Keratinocyte (primary cell): Measurements from ENCODE around the gene C1orf74. TPM values are rescaled to one million over a fixed set of nuclear protein-coding genes. Genes with fewer than 3 reads are reported as not detected.
"Not testable (repeated sequence)": the region's sequence is repeated elsewhere in the genome, so short reads cannot be mapped to it uniquely, and the experiment has no call there.

Source experiments
- DNase-seq: peaks from one replicate; pipeline ENCODE4 v3.0.0-alpha.2; 2011; ENCODE audit warnings: low read depth, missing footprints, low spot score
- FAIRE-seq: peaks from 2 replicates; lab custom pipeline; 2011; peaks lifted over from hg19 to GRCh38; lab: Jason Lieb, UNC
- H2AFZ ChIP-seq: 2 replicates; pipeline ENCODE4 v1.6.0; 2012; ENCODE audit warnings: low read length, control low read depth, inconsistent platforms; ENCODE audit not compliant: control insufficient read depth
- H3K27ac ChIP-seq: 2 replicates; pipeline ENCODE4 v1.5.1; 2011; ENCODE audit warnings: low read length; ENCODE audit not compliant: control insufficient read depth, insufficient read depth
- H3K27me3 ChIP-seq: 3 replicates; pipeline ENCODE4 v1.6.0; 2011; ENCODE audit warnings: low read length; ENCODE audit not compliant: control insufficient read depth, insufficient read depth; ENCODE audit errors: extremely low read depth
- H3K36me3 ChIP-seq, 2 experiments: 2 replicates in 1 of 2; 3 replicates in 1 of 2; pipeline ENCODE4 v1.5.1; 2011; ENCODE audit warnings: low read length in 2 of 2, mild to moderate bottlenecking in 1 of 2; ENCODE audit not compliant: control insufficient read depth in 2 of 2, insufficient read depth in 2 of 2; ENCODE audit errors: extremely low read depth in 1 of 2
- H3K4me1 ChIP-seq: 3 replicates; pipeline ENCODE4 v1.5.1; 2011; ENCODE audit warnings: low read length; ENCODE audit not compliant: control insufficient read depth, insufficient read depth; ENCODE audit errors: extremely low read depth
- H3K4me2 ChIP-seq: 3 replicates; pipeline ENCODE4 v1.6.0; 2011; ENCODE audit warnings: low read depth, low read length; ENCODE audit not compliant: control insufficient read depth, insufficient read depth; ENCODE audit errors: extremely low read depth
- H3K4me3 ChIP-seq, 3 experiments: fragments of 200-600 bp in 1 of 3; sonication (generic) in 1 of 3; 2 replicates in 2 of 3; 3 replicates in 1 of 3; pipeline ENCODE4 v1.5.1; 2011 to 2016; ENCODE audit warnings: low read length in 3 of 3, mild to moderate bottlenecking in 3 of 3, control low read depth in 2 of 3, inconsistent platforms in 1 of 3, low read depth in 1 of 3, mixed read lengths in 1 of 3, mixed run types in 1 of 3, moderate library complexity in 1 of 3; ENCODE audit not compliant: control insufficient read depth in 2 of 3, insufficient read depth in 2 of 3; ENCODE audit errors: extremely low read depth in 1 of 3
- H3K79me2 ChIP-seq: 2 replicates; pipeline ENCODE4 v1.6.0; 2012; ENCODE audit warnings: low read length; ENCODE audit not compliant: control insufficient read depth, insufficient read depth
- H3K9ac ChIP-seq: 3 replicates; pipeline ENCODE4 v1.6.0; 2011; ENCODE audit warnings: low read length; ENCODE audit not compliant: control insufficient read depth, insufficient read depth; ENCODE audit errors: extremely low read depth
- H3K9me1 ChIP-seq: 3 replicates; pipeline ENCODE4 v1.6.0; 2011; ENCODE audit warnings: low read length; ENCODE audit not compliant: control insufficient read depth, insufficient read depth; ENCODE audit errors: extremely low read depth
- H3K9me3 ChIP-seq: 2 replicates; pipeline ENCODE4 v1.5.1; 2012; ENCODE audit warnings: low read depth, low read length; ENCODE audit not compliant: control insufficient read depth
- H4K20me1 ChIP-seq: 3 replicates; pipeline ENCODE4 v1.6.0; 2011; ENCODE audit warnings: low read length; ENCODE audit not compliant: control insufficient read depth, insufficient read depth; ENCODE audit errors: extremely low read depth
- EZH2 ChIP-seq: IDR thresholded peaks from one replicate; pipeline ENCODE4 v1.6.1; 2012; ENCODE audit warnings: inconsistent platforms, mild to moderate bottlenecking, low read length, moderate library complexity
- dilution Hi-C: fragments of 300-500 bp; cut with MboI; formaldehyde crosslinking; loops from one replicate; pipeline ENCODE4 v1.7.0; 2020; ENCODE audit warnings: low sequenced_read_pairs; ENCODE audit not compliant: extremely low pct_ligation_motif_present
- polyA plus RNA-seq, 5 experiments: library from polyadenylated mRNA; depleted of rRNA in 3 of 5; stranded (reverse) in 3 of 5; stranded (forward) in 1 of 5; unstranded in 1 of 5; fragments of >200 nt; gene quantifications; 1 replicate in 1 of 5; 2 replicates in 3 of 5; 3 replicates in 1 of 5; pipeline versions ENCODE4 v1.2.1 to v1.2.3, GENCODE V29; 2011 to 2012; ENCODE audit warnings: missing spikeins in 2 of 5, low read depth in 1 of 5, low replicate concordance in 1 of 5
- TF ChIP-seq, protein P1 (sequence below), 3 experiments: IDR thresholded peaks in 1 of 3; conservative IDR thresholded peaks in 1 of 3; optimal IDR thresholded peaks in 1 of 3; 2 replicates in 2 of 3; 3 replicates in 1 of 3; pipeline versions ENCODE3 to v1.5.1; 2011; ENCODE audit warnings: low read length in 3 of 3, mild to moderate bottlenecking in 3 of 3, moderate library complexity in 2 of 3, control low read depth in 1 of 3, inconsistent platforms in 1 of 3; ENCODE audit not compliant: insufficient read depth in 2 of 3; ENCODE audit errors: extremely low read depth in 1 of 3

The C1orf74 gene
- polyA plus RNA-seq, 1 donor (not counting 4 experiments of a cell fraction or from before 2014, with no cell fraction given), result 58.1 TPM

DNA sequence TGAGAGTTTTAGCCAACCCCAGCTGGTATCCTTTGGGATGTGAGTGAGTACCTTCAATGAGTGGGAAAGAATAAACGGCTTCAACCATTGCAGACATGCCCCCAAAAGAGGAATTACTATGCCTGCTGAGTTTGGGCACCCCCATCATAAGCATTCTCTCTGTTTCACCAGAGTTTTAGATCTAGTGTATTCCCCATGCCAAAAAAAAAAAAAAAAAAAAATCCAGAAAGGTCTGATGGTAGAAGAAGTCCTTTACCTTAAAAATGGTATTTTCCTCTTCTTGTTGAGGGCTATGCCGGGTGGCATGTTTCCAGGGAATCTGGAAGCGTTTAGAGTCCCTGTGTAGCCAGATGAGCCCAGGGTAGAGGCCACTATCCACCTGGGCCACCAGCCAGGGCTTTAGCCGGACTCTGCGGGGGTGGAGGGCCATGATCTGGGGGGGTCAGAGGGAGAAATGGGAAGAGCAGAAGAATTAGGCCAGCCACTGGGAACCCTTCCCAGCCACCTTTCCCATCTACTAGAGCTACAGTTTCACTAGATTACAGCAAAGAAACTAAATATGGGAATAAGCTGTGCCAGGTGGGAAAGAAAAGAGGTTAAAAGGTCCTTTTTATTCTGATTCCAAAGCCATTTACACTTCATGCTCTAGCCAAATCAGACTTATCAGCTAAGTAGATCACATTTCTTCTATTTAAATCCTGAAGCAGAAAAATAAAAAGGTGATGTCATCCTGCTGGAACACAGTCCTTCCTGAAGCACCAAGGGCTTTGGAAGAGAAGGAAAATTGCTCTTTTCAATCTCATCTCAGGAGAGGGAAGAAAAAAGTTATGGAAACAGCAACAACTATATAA lies 16.9 kb upstream of the C1orf74 start:
- Histone ChIP-seq H3K36me3 (peaks cover 41 to 65% of the 10 kb centered on the region in 2 experiments), H4K20me1 (peaks cover 67% of the 10 kb centered on the region), H3K4me2 (peak overlapping the region; percentile 67), H3K4me3 (peak overlapping the region; percentile 26 to 90 (median 81)), H3K27me3 (no peaks in the 10 kb centered on the region), H3K79me2 (peaks cover 96% of the 10 kb centered on the region), H3K9me1 (peaks cover 2% of the 10 kb centered on the region), H3K4me1 (peaks cover 52% of the 10 kb centered on the region), H3K9ac (peak overlapping the region; percentile 100), H2AFZ (no peak overlapping the region), H3K9me3 (no peaks in the 10 kb centered on the region), H3K27ac (peak overlapping the region; percentile 99)
- TF ChIP-seq, protein P1, sequence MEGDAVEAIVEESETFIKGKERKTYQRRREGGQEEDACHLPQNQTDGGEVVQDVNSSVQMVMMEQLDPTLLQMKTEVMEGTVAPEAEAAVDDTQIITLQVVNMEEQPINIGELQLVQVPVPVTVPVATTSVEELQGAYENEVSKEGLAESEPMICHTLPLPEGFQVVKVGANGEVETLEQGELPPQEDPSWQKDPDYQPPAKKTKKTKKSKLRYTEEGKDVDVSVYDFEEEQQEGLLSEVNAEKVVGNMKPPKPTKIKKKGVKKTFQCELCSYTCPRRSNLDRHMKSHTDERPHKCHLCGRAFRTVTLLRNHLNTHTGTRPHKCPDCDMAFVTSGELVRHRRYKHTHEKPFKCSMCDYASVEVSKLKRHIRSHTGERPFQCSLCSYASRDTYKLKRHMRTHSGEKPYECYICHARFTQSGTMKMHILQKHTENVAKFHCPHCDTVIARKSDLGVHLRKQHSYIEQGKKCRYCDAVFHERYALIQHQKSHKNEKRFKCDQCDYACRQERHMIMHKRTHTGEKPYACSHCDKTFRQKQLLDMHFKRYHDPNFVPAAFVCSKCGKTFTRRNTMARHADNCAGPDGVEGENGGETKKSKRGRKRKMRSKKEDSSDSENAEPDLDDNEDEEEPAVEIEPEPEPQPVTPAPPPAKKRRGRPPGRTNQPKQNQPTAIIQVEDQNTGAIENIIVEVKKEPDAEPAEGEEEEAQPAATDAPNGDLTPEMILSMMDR (optimal IDR thresholded peaks at IDR 0.05 in 1 of 3, IDR thresholded peaks at IDR 0.05 in 1 of 3, conservative IDR thresholded peaks at IDR 0.05 in 1 of 3; ENCODE audit: extremely low read depth in 1 of 3, insufficient read depth in 2 of 3, low read length in 3 of 3), result no peak
- no peak for TF ChIP-seq EZH2
- FAIRE-seq (no peak), DNase-seq (no peak)
- dilution Hi-C loops, result no loop called here

- Histone ChIP-seq H3K4me3 (no peak overlapping the region), H3K27me3 (no peaks in the 10 kb centered on the region), H3K9ac (peak overlapping the region; percentile 30), H3K79me2 (peaks cover 95% of the 10 kb centered on the region), H3K36me3 (peaks cover 41 to 75% of the 10 kb centered on the region in 2 experiments), H3K4me1 (peaks cover 49% of the 10 kb centered on the region), H2AFZ (no peak overlapping the region), H3K9me3 (no peaks in the 10 kb centered on the region), H3K4me2 (peak overlapping the region; percentile 7), H4K20me1 (peaks cover 57% of the 10 kb centered on the region), H3K27ac (peak overlapping the region; percentile 36), H3K9me1 (peaks cover 2% of the 10 kb centered on the region)
- TF ChIP-seq, protein P1 (optimal IDR thresholded peaks at IDR 0.05 in 1 of 3, IDR thresholded peaks at IDR 0.05 in 1 of 3, conservative IDR thresholded peaks at IDR 0.05 in 1 of 3; ENCODE audit: extremely low read depth in 1 of 3, insufficient read depth in 2 of 3, low read length in 3 of 3), result peak; percentile 47 to 64 (median 49)
- no peak for TF ChIP-seq EZH2
- FAIRE-seq (peak; percentile 84), DNase-seq (no peak)
- dilution Hi-C loops, result no loop called here
Observed at GRCh38 chr1:209797978-209798639, 13.8 kb upstream of the C1orf74 start.

- H3K4me3 ChIP-seq, FAIRE-seq, H3K9ac ChIP-seq, DNase-seq, H3K27ac ChIP-seq, H3K9me1 ChIP-seq, H3K9me3 ChIP-seq, H3K27me3 ChIP-seq, dilution Hi-C loops, H3K4me2 ChIP-seq, H2AFZ ChIP-seq: not testable (repeated sequence)
- Histone ChIP-seq H3K79me2 (peaks cover 90% of the 10 kb centered on the region), H3K4me1 (peaks cover 31% of the 10 kb centered on the region), H3K36me3 (peaks cover 39 to 76% of the 10 kb centered on the region in 2 experiments), H4K20me1 (peaks cover 48% of the 10 kb centered on the region)
Observed at GRCh38 chr1:209793711-209794110, 9.4 kb upstream of the C1orf74 start.
